ENCODE data around the gene ADGRD2.

DNA sequence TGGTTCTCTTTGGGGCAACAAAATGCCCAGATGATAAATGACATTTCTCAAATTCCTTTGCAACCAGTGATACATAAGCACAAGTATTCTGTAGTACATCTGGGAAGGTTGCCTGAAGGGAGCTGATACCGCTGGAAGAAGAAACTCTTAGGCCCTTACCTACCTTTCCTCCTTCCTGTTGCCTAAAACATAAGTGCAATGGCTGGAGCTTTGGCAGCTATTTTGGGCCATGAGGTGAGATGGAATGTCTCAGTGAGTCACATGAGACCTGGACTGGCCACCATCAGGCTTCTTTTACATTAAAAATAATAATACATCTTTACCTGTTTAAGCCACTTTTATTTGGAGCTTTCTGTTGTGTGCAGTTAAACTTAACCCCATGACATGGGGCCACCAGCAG is 11.2 kb upstream of the ADGRD2 start:
- TF ChIP-seq, protein P1, sequence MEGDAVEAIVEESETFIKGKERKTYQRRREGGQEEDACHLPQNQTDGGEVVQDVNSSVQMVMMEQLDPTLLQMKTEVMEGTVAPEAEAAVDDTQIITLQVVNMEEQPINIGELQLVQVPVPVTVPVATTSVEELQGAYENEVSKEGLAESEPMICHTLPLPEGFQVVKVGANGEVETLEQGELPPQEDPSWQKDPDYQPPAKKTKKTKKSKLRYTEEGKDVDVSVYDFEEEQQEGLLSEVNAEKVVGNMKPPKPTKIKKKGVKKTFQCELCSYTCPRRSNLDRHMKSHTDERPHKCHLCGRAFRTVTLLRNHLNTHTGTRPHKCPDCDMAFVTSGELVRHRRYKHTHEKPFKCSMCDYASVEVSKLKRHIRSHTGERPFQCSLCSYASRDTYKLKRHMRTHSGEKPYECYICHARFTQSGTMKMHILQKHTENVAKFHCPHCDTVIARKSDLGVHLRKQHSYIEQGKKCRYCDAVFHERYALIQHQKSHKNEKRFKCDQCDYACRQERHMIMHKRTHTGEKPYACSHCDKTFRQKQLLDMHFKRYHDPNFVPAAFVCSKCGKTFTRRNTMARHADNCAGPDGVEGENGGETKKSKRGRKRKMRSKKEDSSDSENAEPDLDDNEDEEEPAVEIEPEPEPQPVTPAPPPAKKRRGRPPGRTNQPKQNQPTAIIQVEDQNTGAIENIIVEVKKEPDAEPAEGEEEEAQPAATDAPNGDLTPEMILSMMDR (IDR thresholded peaks at IDR 0.05): no peak
- TF ChIP-seq POLR2AphosphoS5 (IDR thresholded peaks at IDR 0.05): no peak

Data from breast epithelium (tissue), 3 donors.